Keratinocyte (primary cell): ENCODE measurements around the gene FAM53A. TPM values are rescaled to one million over a fixed set of nuclear protein-coding genes. Genes with fewer than 3 reads are reported as not detected.

ENCODE experiments used
- DNase-seq: peaks from one replicate; pipeline ENCODE4 v3.0.0-alpha.2; 2011; ENCODE audit warnings: low read depth, missing footprints, low spot score
- FAIRE-seq: peaks from 2 replicates; lab custom pipeline; 2011; peaks lifted over from hg19 to GRCh38; lab: Jason Lieb, UNC
- H2AFZ ChIP-seq: 2 replicates; pipeline ENCODE4 v1.6.0; 2012; ENCODE audit warnings: low read length, control low read depth, inconsistent platforms; ENCODE audit not compliant: control insufficient read depth
- H3K27ac ChIP-seq: 2 replicates; pipeline ENCODE4 v1.5.1; 2011; ENCODE audit warnings: low read length; ENCODE audit not compliant: control insufficient read depth, insufficient read depth
- H3K27me3 ChIP-seq: 3 replicates; pipeline ENCODE4 v1.6.0; 2011; ENCODE audit warnings: low read length; ENCODE audit not compliant: control insufficient read depth, insufficient read depth; ENCODE audit errors: extremely low read depth
- H3K36me3 ChIP-seq, 2 experiments: 2 replicates in 1 of 2; 3 replicates in 1 of 2; pipeline ENCODE4 v1.5.1; 2011; ENCODE audit warnings: low read length in 2 of 2, mild to moderate bottlenecking in 1 of 2; ENCODE audit not compliant: control insufficient read depth in 2 of 2, insufficient read depth in 2 of 2; ENCODE audit errors: extremely low read depth in 1 of 2
- H3K4me1 ChIP-seq: 3 replicates; pipeline ENCODE4 v1.5.1; 2011; ENCODE audit warnings: low read length; ENCODE audit not compliant: control insufficient read depth, insufficient read depth; ENCODE audit errors: extremely low read depth
- H3K4me2 ChIP-seq: 3 replicates; pipeline ENCODE4 v1.6.0; 2011; ENCODE audit warnings: low read depth, low read length; ENCODE audit not compliant: control insufficient read depth, insufficient read depth; ENCODE audit errors: extremely low read depth
- H3K4me3 ChIP-seq, 3 experiments: fragments of 200-600 bp in 1 of 3; sonication (generic) in 1 of 3; 2 replicates in 2 of 3; 3 replicates in 1 of 3; pipeline ENCODE4 v1.5.1; 2011 to 2016; ENCODE audit warnings: low read length in 3 of 3, mild to moderate bottlenecking in 3 of 3, control low read depth in 2 of 3, inconsistent platforms in 1 of 3, low read depth in 1 of 3, mixed read lengths in 1 of 3, mixed run types in 1 of 3, moderate library complexity in 1 of 3; ENCODE audit not compliant: control insufficient read depth in 2 of 3, insufficient read depth in 2 of 3; ENCODE audit errors: extremely low read depth in 1 of 3
- H3K79me2 ChIP-seq: 2 replicates; pipeline ENCODE4 v1.6.0; 2012; ENCODE audit warnings: low read length; ENCODE audit not compliant: control insufficient read depth, insufficient read depth
- H3K9ac ChIP-seq: 3 replicates; pipeline ENCODE4 v1.6.0; 2011; ENCODE audit warnings: low read length; ENCODE audit not compliant: control insufficient read depth, insufficient read depth; ENCODE audit errors: extremely low read depth
- H3K9me1 ChIP-seq: 3 replicates; pipeline ENCODE4 v1.6.0; 2011; ENCODE audit warnings: low read length; ENCODE audit not compliant: control insufficient read depth, insufficient read depth; ENCODE audit errors: extremely low read depth
- H3K9me3 ChIP-seq: 2 replicates; pipeline ENCODE4 v1.5.1; 2012; ENCODE audit warnings: low read depth, low read length; ENCODE audit not compliant: control insufficient read depth
- H4K20me1 ChIP-seq: 3 replicates; pipeline ENCODE4 v1.6.0; 2011; ENCODE audit warnings: low read length; ENCODE audit not compliant: control insufficient read depth, insufficient read depth; ENCODE audit errors: extremely low read depth
- EZH2 ChIP-seq: IDR thresholded peaks from one replicate; pipeline ENCODE4 v1.6.1; 2012; ENCODE audit warnings: inconsistent platforms, mild to moderate bottlenecking, low read length, moderate library complexity
- dilution Hi-C: fragments of 300-500 bp; cut with MboI; formaldehyde crosslinking; loops from one replicate; pipeline ENCODE4 v1.7.0; 2020; ENCODE audit warnings: low sequenced_read_pairs; ENCODE audit not compliant: extremely low pct_ligation_motif_present
- polyA plus RNA-seq, 5 experiments: library from polyadenylated mRNA; depleted of rRNA in 3 of 5; stranded (reverse) in 3 of 5; stranded (forward) in 1 of 5; unstranded in 1 of 5; fragments of >200 nt; gene quantifications; 1 replicate in 1 of 5; 2 replicates in 3 of 5; 3 replicates in 1 of 5; pipeline versions ENCODE4 v1.2.1 to v1.2.3, GENCODE V29; 2011 to 2012; ENCODE audit warnings: missing spikeins in 2 of 5, low read depth in 1 of 5, low replicate concordance in 1 of 5
- TF ChIP-seq, protein P1 (sequence below), 3 experiments: IDR thresholded peaks in 1 of 3; conservative IDR thresholded peaks in 1 of 3; optimal IDR thresholded peaks in 1 of 3; 2 replicates in 2 of 3; 3 replicates in 1 of 3; pipeline versions ENCODE3 to v1.5.1; 2011; ENCODE audit warnings: low read length in 3 of 3, mild to moderate bottlenecking in 3 of 3, moderate library complexity in 2 of 3, control low read depth in 1 of 3, inconsistent platforms in 1 of 3; ENCODE audit not compliant: insufficient read depth in 2 of 3; ENCODE audit errors: extremely low read depth in 1 of 3

The FAM53A gene
- polyA plus RNA-seq, 1 donor (not counting 4 experiments of a cell fraction or from before 2014, with no cell fraction given): 0.50 TPM

- Histone ChIP-seq H3K9me3 (no peaks in the 10 kb centered on the region), H4K20me1 (no peaks in the 10 kb centered on the region), H3K36me3 (no peaks in the 10 kb centered on the region), H3K79me2 (no peaks in the 10 kb centered on the region), H3K27me3 (no peaks in the 10 kb centered on the region), H3K9ac (no peak overlapping the region), H3K4me1 (no peaks in the 10 kb centered on the region), H3K4me2 (no peak overlapping the region), H3K4me3 (no peak overlapping the region), H3K9me1 (no peaks in the 10 kb centered on the region), H2AFZ (no peak overlapping the region), H3K27ac (no peak overlapping the region)
- DNase-seq (no peak), FAIRE-seq (no peak)
- dilution Hi-C loops: loop anchor here (25.0 kb wide), 1 partner anchor 223 kb away; the partner anchor contains the start of gene NKX1-1
- TF ChIP-seq, protein P1, sequence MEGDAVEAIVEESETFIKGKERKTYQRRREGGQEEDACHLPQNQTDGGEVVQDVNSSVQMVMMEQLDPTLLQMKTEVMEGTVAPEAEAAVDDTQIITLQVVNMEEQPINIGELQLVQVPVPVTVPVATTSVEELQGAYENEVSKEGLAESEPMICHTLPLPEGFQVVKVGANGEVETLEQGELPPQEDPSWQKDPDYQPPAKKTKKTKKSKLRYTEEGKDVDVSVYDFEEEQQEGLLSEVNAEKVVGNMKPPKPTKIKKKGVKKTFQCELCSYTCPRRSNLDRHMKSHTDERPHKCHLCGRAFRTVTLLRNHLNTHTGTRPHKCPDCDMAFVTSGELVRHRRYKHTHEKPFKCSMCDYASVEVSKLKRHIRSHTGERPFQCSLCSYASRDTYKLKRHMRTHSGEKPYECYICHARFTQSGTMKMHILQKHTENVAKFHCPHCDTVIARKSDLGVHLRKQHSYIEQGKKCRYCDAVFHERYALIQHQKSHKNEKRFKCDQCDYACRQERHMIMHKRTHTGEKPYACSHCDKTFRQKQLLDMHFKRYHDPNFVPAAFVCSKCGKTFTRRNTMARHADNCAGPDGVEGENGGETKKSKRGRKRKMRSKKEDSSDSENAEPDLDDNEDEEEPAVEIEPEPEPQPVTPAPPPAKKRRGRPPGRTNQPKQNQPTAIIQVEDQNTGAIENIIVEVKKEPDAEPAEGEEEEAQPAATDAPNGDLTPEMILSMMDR (optimal IDR thresholded peaks at IDR 0.05 in 1 of 3, IDR thresholded peaks at IDR 0.05 in 1 of 3, conservative IDR thresholded peaks at IDR 0.05 in 1 of 3; ENCODE audit: extremely low read depth in 1 of 3, insufficient read depth in 2 of 3, low read length in 3 of 3): no peak
- no peak for TF ChIP-seq EZH2
Measured at GRCh38 chr4:1635464-1635863, 48.6 kb downstream of the FAM53A start.

GRCh38 chr4:1633993-1634392 is 50.1 kb downstream of the FAM53A start:
- Histone ChIP-seq H3K9me3 (no peaks in the 10 kb centered on the region), H3K4me2 (no peak overlapping the region), H3K36me3 (no peaks in the 10 kb centered on the region), H3K4me3 (no peak overlapping the region), H3K9me1 (no peaks in the 10 kb centered on the region), H3K27me3 (no peaks in the 10 kb centered on the region), H2AFZ (no peak overlapping the region), H3K79me2 (no peaks in the 10 kb centered on the region), H3K9ac (no peak overlapping the region), H4K20me1 (no peaks in the 10 kb centered on the region), H3K4me1 (no peaks in the 10 kb centered on the region), H3K27ac (no peak overlapping the region)
- dilution Hi-C loops: loop anchor here (25.0 kb wide), 1 partner anchor 222 kb away; the partner anchor contains the start of gene NKX1-1
- DNase-seq (no peak), FAIRE-seq (no peak)
- TF ChIP-seq EZH2: no peak
- TF ChIP-seq, protein P1 (optimal IDR thresholded peaks at IDR 0.05 in 1 of 3, IDR thresholded peaks at IDR 0.05 in 1 of 3, conservative IDR thresholded peaks at IDR 0.05 in 1 of 3; ENCODE audit: extremely low read depth in 1 of 3, insufficient read depth in 2 of 3, low read length in 3 of 3): no peak
